ENCODE results near the gene GPR152.
"Not testable (repeated sequence)": the region's sequence is repeated elsewhere in the genome, so short reads cannot be mapped to it uniquely, and the experiment has no call there.

GPR152 gene

DNA sequence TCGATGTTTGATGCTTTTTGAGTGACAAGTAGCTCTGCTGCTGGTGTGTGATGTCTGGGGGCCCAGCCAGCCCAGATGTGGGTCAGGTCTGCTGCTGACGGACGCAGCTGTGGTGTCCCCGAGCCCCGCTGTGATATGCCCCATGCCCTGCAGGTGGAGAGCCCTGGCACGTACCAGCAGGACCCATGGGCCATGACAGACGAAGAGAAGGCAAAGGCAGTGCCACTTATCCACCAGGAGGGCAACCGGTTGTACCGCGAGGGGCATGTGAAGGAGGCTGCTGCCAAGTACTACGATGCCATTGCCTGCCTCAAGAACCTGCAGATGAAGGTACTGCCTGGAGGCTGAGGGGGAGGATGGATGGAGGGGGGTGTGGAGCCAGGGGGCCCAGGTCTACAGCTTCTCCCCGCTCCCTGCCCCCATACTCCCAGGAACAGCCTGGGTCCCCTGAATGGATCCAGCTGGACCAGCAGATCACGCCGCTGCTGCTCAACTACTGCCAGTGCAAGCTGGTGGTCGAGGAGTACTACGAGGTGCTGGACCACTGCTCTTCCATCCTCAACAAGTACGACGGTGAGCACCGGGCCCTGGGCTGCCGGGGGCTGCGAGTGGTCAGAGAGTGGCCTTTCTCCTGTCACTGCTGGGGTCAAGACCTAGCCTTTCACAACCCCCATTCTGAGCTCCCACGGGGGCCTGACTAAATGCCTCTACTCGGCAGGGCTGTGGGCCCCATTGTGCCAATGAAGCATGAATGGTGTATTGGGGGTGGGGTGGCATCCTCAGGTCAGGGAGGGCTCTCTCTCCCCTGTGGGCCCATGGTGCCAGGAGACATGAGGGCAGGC, 37.6 kb upstream of the GPR152 start:
- in situ Hi-C loops (cut with MboI; ENCODE audit: low sequenced_read_pairs), result no loop called here

DNA sequence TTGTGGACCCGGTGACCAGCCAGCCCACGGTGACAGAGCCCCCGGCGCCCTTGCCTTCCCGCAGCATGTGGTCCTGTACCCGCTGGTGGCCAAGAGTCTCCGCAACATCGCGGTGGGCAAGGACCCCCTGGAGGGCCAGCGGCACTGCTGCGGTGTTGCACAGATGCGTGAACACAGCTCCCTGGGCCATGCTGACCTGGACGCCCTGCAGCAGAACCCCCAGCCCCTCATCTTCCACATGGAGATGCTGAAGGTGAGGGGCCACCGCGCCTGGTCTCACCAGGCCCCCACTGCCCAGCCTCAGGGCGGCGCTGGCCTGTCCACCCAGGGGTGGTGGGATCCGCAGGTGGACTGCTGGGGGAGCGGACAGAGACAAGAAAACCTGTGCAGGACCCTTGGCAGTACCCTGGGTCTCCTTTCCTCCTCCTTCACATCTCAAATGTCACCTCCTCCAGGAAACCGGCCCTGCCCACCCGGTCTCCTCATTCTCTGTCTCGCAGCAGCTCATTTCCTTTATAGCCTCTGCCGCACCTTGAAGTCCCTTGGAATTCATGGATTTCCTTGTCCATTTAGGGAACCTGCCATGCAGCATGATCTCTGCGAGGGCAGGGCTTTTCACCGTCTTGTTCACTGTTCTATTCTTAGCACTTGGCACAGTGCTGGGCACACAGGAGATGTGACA, 36.8 kb upstream of the GPR152 start:
- in situ Hi-C loops (cut with MboI; ENCODE audit: low sequenced_read_pairs), result no loop called here

DNA sequence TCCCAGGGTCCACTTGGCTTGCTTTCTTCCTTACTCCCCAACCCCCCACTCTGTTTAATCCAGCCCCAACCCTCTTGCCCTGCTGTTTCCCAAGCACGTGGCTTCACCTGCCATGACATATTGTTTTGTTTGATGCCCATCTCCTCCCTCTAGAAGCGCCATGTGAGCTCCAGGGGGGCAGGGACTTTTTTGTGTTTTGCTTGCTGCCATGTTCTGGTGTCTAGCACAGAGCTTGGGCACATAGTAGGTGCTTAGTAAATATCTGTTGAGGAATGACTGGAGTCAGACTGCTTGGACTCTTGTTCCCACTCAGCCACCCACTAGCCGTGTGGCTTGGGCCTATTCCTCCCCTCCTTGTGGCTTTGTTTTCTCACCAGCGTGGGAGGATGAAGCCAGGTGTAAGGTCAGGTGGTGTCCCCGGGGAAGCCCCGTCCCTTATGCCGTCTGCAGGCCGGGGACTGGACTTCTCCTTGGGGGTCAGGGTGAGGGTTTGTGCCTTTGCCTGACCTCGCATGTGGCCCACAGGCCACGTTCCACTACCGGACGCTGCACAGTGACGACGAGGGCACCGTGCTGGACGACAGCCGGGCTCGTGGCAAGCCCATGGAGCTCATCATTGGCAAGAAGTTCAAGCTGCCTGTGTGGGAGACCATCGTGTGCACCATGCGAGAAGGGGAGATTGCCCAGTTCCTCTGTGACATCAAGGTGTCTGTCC, 34.1 kb upstream of the GPR152 start:
- in situ Hi-C loops (cut with MboI; ENCODE audit: low sequenced_read_pairs), result no loop called here

DNA sequence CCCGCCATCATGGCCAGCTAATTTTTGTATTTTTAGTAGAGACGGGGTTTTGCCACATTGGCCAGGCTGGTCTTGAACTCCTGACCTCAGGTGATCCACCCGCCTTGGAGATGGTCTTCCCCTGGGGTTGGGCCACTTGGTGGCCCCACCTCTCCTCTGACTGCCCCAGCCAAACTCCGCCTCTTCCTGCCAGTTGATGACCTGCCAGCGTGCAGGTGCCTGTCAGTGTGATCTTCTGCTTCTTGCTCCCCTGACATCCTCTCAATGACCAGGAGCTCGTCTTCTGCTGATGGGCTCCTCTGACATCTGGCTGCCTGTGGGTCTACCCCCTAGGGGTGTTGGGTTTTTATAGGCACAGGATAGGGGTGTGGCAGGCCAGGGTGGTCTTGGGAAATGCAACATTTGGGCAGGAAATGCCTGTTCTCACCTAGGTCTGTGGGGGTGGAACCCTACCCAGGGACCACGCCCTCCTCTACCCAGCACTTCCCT, 33.4 kb upstream of the GPR152 start:
- in situ Hi-C loops (cut with MboI; ENCODE audit: low sequenced_read_pairs), result not testable (repeated sequence)

DNA sequence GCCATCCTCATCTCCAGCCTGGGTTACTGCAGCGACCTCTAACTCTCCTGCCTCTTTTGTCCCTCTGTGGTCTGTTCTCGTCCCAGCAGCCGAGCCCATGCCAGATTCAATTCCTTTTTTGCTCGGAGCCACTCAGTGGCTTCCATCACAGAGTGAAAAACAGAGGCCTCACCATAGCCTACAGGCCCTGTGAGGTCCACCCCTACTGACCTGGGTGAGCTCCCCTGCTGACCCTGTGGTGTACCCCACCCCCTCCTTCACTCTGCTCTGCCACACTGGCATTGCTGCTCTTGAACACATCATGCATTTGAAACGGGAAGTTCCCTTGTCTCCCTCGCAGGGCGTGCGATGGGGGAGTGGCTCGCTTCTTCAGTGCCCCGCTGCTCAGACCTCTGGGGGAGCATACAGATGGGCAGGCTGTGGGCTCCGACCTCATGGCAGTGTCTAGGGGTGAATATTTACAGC, 32.4 kb upstream of the GPR152 start:
- in situ Hi-C loops (cut with MboI; ENCODE audit: low sequenced_read_pairs), result no loop called here

DNA sequence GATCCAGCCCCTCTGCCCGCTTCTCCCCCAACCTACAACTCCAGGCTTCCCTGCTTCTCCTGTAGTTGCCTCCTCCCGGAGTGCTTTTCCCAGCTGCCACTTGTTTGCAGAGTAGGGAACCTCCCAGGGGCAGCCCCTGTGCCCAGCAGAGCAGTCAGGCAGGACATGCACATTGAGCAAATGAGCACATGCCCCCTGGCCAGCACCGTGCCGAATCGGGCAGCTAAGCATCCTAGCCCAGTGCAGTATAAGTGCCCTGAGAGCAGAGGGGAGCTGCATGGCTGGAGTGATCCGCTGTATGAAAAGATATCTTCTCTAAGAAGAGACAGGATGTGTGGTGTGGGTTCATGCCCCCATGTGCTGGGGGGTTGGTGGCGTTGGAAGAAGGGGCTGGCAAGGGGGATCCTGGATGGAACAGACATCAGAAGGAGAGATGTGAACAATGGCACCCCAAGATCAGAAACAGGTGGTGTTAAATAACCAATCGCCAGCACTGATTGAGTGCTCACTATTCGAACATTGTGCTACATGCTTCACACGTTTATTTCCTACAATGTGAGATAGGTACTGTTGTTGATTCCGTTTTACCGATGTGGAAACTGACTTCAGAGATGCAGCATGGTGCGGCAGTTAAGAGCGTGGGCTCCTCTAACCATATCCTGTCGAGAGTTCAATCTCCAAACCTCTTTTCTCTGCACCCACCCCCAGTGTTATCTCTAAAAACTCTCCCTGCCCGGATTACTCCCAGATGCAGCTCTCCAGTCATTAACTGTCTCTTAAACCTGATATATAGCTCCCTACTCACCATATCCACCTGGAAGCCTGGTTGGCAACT, 31.5 kb upstream of the GPR152 start:
- in situ Hi-C loops (cut with MboI; ENCODE audit: low sequenced_read_pairs), result no loop called here

DNA sequence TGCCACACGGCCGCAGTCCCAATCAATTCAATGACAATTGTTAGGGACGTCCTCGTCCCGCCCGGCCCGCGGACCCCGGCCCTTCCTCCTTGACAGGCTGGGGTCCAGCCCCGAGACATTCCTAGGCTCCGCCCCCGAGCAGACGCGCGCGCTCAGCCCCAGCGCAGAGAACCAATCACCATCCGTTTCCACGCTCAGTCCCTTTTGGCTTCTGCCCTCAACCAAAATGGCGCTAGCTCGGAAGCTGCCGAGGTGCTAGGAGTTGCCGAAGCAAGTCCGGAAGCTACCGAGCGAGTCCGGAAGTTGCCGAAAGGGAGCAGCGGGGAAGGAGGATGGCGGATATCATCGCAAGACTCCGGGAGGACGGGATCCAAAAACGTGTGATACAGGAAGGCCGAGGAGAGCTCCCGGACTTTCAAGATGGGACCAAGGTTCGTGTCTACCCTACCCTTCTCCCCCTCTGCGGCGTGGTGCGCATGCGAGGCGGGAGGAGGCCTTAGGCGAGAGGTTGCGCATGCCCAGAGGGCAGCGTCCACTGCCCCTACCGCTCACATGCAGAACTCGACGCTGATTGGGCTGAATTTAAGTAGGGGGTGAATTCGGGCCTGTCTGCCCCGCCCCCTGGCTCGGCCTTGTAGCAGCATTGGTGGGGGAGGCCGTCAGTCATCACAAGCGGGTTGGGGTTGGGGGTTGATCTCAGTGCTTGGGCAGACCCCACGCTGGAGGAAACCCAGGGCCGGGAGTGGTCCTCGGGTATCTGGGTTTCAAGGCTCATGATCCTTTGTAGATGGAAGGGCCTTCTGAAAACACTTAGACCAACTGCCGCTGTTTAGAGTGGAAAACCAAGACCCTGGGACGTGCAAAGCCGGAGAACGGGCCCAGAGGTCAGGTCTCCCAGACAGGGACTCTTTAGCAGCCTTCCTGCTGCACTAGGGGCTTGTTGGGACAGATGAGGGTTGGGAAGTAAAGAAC, 30.6 kb upstream of the GPR152 start, which contains the start of gene AIP:
TSS of gene AIP (plus strand) at position 200 of the 972 bp plus-strand sequence. CDS start at position 333, 133 bp downstream.
- in situ Hi-C loops (cut with MboI; ENCODE audit: low sequenced_read_pairs), result no loop called here

DNA sequence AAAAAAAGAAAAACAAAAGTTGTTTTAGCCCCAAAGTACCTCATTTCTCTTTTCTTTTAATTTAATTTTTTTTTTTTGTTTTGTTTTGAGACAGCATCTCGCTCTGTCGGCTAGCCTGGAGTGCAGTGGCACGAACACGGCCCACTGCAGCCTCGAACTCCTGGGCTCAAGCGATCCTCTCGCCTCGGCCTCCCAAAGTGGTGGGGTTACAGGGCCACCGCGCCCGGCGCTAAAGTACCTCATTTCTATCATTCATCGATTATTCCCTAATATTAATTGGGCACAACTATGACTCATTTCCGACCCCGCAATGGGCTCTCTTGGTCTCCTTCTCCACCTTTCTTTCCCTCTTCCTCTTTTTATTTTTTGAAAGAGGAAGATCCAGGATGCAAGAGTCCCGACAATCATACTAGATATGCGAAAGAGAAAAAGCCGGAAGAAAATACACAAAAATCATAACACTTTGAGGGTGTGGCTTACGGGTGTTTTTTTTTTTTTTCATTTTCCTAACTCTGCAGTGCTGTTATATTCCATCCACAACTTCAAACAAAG, 29.8 kb upstream of the GPR152 start:
- in situ Hi-C loops (cut with MboI; ENCODE audit: low sequenced_read_pairs), result no loop called here

DNA sequence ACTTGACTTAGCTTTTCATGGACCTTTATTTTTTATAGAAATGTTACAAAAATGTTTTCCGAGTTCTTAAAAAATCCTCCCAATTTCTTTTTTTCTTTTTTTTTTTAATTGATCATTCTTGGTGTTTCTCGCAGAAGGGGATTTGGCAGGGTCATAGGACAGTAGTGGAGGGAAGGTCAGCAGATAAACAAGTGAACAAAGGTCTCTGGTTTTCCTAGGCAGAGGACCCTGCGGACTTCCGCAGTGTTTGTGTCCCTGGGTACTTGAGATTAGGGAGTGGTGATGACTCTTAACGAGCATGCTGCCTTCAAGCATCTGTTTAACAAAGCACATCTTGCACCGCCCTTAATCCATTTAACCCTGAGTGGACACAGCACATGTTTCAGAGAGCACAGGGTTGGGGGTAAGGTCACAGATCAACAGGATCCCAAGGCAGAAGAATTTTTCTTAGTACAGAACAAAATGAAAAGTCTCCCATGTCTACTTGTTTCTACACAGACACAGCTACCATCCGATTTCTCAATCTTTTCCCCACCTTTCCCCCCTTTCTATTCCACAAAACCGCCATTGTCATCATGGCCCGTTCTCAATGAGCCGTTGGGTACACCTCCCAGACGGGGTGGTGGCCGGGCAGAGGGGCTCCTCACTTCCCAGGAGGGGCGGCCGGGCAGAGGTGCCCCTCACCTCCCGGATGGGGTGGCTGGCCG, 25.0 kb upstream of the GPR152 start:
- in situ Hi-C loops (cut with MboI; ENCODE audit: low sequenced_read_pairs), result not testable (repeated sequence)

DNA sequence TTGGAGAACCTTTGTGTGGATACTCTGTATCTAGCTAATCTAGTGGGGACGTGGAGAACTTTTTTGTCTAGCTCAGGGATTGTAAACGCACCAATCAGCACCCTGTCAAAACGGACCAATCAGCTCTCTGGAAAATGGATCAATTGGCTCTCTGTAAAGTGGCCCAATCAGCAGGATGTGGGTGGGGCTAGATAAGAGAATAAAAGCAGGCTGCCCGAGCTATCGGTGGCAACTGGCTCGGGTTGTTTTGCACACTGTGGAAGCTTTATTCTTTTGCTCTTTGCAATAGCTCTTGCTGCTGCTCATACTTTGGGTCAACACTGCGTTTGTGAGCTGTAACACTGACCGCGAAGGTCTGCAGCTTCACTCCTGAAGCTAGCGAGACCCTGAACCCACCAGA, 24.2 kb upstream of the GPR152 start:
- in situ Hi-C loops (cut with MboI; ENCODE audit: low sequenced_read_pairs), result not testable (repeated sequence)

DNA sequence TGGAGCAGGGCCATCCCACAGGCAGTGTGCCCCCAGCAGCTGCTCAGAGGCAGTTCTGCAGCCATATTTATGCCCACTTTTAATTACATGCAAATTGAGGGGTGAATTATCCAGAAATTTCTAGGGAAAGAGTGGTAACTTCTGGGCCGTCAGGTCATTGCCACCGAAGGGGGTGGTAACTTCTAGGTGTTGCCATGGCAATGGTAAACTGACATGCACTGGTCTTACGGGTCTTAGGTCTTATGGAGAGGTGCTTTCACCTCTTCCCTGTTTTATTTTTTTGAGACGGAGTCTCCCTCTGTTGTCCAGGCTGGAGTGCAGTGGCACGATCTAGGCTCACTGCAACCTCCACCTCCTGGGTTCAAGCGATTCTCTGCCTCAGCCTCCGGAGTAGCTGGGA, 20.4 kb upstream of the GPR152 start:
- in situ Hi-C loops (cut with MboI; ENCODE audit: low sequenced_read_pairs), result no loop called here

DNA sequence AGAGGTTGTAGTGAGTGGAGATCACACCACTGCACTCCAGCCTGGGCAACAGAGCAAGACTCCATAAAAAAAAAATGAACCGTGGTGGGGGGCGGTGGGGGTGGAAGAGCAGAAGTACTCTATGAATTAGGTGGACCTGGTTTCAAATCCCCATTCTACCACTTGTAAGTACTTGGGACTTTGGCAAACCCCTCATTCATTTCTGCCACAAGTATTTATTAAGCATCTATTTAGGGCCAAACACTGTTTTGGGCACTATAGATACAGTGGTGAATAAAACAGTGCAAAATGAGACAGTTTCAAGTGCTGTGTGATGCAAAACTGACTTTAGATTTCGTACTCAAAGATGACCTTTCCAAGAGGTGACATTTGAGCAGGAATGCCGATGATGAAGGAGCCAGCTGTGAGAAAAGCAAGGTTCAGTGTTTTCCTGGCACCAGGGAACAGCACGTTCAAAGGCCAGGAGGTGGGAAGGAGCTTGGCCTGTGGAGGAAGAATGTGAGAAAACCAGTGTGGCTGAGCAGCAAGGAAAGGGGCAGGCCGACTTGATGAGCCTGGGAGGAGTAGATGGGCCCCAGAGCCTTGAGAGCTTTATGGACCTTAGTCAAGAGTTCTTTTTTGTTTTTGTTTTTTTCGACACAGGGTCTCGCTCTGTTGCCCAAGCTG, 17.9 kb upstream of the GPR152 start:
- in situ Hi-C loops (cut with MboI; ENCODE audit: low sequenced_read_pairs), result no loop called here

DNA sequence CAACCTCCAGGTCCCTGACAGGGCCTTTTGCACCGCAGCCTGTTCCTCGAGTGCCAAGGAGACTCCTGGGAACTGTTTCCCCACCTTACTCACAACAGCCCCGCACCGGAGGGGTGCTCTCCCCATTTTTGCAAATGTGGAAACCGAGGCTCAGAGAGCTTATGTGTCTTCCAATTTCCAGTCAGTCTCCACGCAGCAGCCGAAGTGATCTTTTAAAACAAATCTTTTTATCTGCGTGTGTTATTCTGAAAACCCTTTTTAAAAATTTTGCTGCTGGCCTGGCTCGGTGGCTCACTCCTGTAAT, 16.9 kb upstream of the GPR152 start:
- in situ Hi-C loops (cut with MboI; ENCODE audit: low sequenced_read_pairs), result no loop called here

DNA sequence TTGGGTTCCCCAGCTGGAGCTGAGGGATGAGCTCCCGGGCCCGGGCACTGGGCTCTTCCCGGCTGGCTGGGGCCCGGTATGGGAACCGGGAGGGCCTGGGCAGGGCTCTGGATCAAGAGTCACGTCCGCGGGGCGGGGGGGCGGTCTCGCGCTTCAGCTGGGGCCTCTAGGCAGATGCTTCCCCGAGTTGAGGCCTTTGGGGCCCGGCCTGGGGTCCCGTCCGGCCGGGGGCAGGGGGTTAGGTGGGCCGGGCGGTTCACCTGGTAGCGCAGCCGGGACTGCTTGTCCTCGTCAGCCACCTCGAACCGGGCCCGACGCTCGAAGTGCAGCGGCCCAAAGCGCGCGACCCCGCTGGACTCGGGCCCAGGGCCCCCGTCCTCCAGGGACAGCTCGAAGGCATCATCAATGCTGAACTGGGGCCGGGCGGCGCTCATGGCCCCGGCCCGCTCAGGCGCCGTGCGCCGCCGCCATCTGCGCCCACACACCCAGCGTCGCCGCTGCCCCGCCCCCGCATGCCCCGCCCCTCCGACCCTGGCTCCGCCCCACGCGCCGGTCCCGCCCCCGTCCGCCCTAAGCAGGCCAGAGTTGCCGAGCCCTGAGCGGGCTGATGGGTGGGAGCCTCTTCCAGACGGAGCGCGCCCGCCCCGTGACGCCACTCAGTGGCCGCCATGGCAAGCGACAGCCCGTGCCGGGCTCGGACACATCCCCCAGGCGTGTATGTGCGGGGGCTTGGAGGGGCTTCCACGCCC, 16.4 kb upstream of the GPR152 start, which contains the start of gene TMEM134:
TSS of gene TMEM134 (minus strand) at position 493 of the 749 bp plus-strand sequence. CDS start at position 434, 59 bp downstream.
- in situ Hi-C loops (cut with MboI; ENCODE audit: low sequenced_read_pairs), result no loop called here

DNA sequence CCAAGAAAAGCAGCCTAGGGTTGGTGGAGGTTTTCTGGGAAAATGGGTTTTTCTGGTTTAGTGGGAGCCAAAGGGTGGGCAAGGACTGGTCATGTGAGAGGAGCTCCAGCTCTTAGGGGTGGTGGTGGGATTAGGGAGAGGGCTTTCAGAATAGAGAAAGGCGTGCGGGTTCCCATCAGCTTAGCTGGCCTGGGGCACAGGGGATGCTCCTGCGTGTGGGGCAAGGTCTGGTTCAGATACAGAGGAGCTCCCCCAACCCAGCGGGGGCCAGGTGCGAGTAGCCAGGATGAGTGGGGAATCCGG, 15.9 kb upstream of the GPR152 start:
- in situ Hi-C loops (cut with MboI; ENCODE audit: low sequenced_read_pairs), result no loop called here

DNA sequence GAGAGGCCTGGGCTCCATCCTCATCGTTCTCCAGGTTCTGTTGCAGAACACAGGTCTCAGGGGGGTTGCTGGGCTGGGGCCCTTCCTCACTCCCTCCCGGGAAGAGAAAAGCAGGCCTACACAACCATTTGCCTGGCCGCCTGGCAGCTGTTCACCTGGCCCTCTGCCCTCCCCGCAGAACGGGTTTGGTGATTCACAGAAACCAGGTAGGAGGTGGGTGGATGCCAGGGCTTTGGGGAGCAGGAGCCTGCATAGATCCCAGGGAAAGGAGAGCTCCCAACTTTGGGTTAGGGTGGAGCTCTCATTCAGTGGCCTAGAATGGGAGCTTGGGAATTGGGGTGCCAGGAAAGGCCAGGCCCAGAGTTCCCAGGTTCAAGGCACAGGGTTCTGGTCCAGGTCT, 15.5 kb upstream of the GPR152 start:
- in situ Hi-C loops (cut with MboI; ENCODE audit: low sequenced_read_pairs), result no loop called here

DNA sequence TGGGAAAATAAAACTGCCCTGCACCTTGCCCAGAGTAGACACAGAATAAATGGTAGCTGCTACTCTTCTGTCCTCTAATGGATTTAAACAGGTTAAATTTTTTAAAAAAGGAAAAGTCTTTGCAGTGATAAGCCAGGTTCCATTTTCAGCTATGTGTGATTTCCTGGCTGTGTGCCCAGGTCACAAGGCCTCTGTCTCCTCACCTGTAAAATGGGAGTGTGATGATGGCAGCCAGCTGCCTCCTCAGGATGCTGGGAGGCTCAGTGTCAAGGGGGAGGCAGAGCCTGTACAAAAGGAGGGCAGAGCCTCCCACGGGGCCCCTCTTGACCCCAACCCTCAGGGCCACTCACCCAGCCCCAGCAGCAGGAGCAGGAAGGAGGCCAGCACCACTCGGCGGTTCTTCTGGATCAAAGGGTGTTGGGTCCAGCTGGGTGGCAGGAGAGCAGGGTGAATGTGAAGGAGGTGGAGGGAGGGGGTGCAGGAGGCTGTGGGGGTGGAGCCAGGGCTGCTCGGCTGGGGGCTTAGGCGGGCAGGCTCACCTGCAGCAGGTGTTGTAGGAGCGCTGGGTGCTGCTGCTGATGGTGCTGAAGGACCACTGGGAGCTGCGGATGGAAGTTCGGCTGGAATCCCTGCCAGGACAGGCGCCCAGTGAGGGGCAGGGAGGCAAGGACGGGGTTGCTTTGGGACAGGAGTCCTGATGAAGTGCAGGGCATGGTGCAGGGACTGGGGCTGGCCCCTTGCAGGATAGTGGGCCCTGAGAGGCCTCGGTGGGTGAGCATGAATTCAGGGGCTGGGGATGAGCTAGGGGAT, 14.6 kb upstream of the GPR152 start:
- in situ Hi-C loops (cut with MboI; ENCODE audit: low sequenced_read_pairs), result no loop called here
